ENCODE measurements around the gene SLC30A3. TPM values are rescaled to one million over a fixed set of nuclear protein-coding genes. Genes with fewer than 3 reads are reported as not detected.

The SLC30A3 gene
- total RNA-seq, 1 experiment from 2014 or later: not detected

DNA sequence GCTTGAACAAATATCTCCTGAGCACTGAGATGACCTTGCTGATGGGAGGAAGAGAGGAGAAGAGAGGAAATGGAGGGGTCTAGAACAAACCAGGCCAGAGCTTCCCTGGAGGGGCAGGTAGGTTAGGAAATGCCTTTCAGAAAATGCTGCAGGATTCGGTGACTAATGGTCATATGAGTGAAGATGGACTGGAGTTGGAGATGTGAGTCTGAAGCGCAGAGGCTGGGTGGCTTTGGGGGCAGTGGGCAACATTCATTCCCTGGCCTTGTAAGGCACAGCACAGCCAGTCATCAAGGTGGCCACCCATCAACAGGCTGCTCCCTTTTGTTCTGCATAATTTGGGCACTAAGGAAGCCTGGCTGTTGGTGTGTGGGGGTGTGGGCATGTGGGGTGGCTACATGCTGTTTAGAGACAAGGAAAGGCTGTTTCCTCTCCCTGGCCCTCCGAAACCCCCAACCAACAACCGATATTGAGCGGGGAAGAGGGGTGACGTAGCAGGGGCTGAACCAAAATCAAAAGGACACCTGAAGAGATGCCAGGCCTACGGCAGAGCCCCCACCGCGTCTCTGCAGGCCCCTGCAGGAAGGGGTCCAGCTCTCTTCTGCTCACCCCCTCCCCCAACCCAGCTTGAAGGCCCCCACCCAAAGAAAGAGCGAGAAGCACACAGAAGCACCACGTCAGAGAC lies 1.5 kb downstream of the SLC30A3 start:
- H3K4me3 Mint-ChIP-seq (ENCODE audit: low read depth, unreplicated experiment): peak overlapping the region; percentile 0
- DNase-seq: no peak
- H3K27me3 Mint-ChIP-seq (ENCODE audit: unreplicated experiment): peaks cover 56% of the 10 kb centered on the region
- CTCF ChIA-PET: interaction anchor here (2.0 kb wide), 1 partner anchor 19 kb away, joined by 9 read pairs; no protein-coding TSS in a partner anchor
- H3K4me1 Mint-ChIP-seq (ENCODE audit: low read depth, unreplicated experiment): peaks cover 7% of the 10 kb centered on the region
- TF ChIP-seq, protein P1, sequence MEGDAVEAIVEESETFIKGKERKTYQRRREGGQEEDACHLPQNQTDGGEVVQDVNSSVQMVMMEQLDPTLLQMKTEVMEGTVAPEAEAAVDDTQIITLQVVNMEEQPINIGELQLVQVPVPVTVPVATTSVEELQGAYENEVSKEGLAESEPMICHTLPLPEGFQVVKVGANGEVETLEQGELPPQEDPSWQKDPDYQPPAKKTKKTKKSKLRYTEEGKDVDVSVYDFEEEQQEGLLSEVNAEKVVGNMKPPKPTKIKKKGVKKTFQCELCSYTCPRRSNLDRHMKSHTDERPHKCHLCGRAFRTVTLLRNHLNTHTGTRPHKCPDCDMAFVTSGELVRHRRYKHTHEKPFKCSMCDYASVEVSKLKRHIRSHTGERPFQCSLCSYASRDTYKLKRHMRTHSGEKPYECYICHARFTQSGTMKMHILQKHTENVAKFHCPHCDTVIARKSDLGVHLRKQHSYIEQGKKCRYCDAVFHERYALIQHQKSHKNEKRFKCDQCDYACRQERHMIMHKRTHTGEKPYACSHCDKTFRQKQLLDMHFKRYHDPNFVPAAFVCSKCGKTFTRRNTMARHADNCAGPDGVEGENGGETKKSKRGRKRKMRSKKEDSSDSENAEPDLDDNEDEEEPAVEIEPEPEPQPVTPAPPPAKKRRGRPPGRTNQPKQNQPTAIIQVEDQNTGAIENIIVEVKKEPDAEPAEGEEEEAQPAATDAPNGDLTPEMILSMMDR (IDR thresholded peaks at IDR 0.05; ENCODE audit: unreplicated experiment): no peak
- BruUV-seq (replicated peaks): no TSS peak
- intact Hi-C loops (cut with micrococcal nuclease; ENCODE audit: unreplicated experiment): no loop called here
- peaks cover 12% of the 10 kb centered on the region for H3K36me3 Mint-ChIP-seq (ENCODE audit: insufficient read depth, unreplicated experiment)
- H3K9me3 Mint-ChIP-seq (ENCODE audit: low read depth, unreplicated experiment): no peaks in the 10 kb centered on the region
- H3K27ac Mint-ChIP-seq (ENCODE audit: unreplicated experiment): no peak overlapping the region

DNA sequence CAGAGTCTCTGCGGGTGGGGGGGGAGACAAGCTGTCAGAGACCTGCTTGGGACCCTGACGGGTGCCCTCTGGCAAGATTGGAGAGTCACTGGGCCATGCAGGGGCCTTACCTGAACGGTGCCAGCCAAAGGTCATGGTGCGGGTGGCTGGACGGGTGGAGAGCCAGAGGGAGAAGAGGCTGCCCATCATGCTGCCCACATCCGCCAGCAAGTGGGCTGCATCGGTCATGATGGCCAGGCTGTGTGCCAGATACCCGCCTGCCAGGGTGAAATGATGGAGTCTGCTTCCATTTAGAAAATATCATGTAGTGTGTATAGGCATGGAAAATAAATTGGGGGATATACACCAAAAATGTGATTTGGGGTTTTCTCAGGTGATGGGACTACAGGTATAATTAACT lies 4.8 kb downstream of the SLC30A3 start:
- BruUV-seq (replicated peaks): no TSS peak
- Mint-ChIP-seq H3K4me1 (ENCODE audit: low read depth, unreplicated experiment) (peaks cover 1% of the 10 kb centered on the region), H3K4me3 (ENCODE audit: low read depth, unreplicated experiment) (no peak overlapping the region), H3K9me3 (ENCODE audit: low read depth, unreplicated experiment) (no peaks in the 10 kb centered on the region), H3K36me3 (ENCODE audit: insufficient read depth, unreplicated experiment) (peaks cover 2% of the 10 kb centered on the region), H3K27me3 (ENCODE audit: unreplicated experiment) (peaks cover 82% of the 10 kb centered on the region), H3K27ac (ENCODE audit: unreplicated experiment) (no peak overlapping the region)
- no peak for DNase-seq
- TF ChIP-seq, protein P1 (IDR thresholded peaks at IDR 0.05; ENCODE audit: unreplicated experiment): no peak
- intact Hi-C loops (cut with micrococcal nuclease; ENCODE audit: unreplicated experiment): no loop called here
- CTCF ChIA-PET: no interaction called here

DNA sequence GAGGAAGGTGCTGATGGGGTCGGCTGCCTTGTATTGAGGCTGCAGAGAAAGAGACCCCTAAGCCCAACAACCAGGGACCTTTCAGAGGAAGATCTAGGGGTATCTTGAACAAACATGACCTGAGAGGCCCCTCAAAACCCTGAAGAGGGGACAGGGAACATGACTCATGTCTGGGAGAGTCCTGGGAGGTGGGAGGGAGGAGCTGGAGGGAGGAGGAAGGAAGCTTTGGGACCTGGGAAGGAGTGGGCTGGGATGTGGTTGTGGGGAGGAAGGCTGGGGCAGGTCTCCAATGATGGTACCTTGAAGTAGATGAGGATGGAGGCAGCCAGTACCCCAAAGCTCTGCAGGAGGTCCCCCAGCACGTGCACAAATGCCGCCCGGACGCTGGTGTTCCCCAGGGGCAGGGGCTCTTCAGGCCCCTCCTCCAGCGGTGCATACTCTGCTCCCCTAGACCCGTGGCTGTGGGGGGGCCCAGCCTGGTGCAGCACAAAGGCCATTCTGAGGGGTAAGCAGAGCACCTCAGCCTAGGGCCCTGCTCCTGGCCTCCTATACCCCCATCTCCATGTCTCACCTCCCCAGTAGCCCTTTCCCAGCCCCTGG lies 5.9 kb downstream of the SLC30A3 start:
- Mint-ChIP-seq H3K4me1 (ENCODE audit: low read depth, unreplicated experiment) (no peaks in the 10 kb centered on the region), H3K9me3 (ENCODE audit: low read depth, unreplicated experiment) (no peaks in the 10 kb centered on the region), H3K27ac (ENCODE audit: unreplicated experiment) (no peak overlapping the region), H3K27me3 (ENCODE audit: unreplicated experiment) (peaks cover 77% of the 10 kb centered on the region), H3K36me3 (ENCODE audit: insufficient read depth, unreplicated experiment) (no peaks in the 10 kb centered on the region), H3K4me3 (ENCODE audit: low read depth, unreplicated experiment) (no peak overlapping the region)
- no TSS peak for BruUV-seq (replicated peaks)
- intact Hi-C loops (cut with micrococcal nuclease; ENCODE audit: unreplicated experiment): no loop called here
- DNase-seq: no peak
- CTCF ChIA-PET: no interaction called here
- TF ChIP-seq, protein P1 (IDR thresholded peaks at IDR 0.05; ENCODE audit: unreplicated experiment): no peak

DNA sequence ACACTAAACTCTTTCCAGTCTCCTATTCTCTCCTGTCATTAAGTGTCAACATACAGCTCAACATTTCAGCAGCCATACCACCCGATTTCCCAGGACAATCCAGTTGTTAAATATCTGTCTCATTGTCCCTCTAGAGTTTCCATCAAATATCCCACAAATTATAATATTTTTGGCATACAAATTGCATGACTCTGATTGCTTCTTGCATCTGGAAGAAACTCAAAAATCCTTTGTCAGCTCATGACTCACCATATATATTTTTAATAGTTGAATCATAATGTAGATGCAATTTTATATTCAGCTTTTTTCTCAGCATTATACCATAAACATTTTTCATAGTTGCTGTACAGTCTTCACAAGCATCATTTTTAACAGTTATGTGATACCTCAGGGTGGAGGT lies 7.2 kb downstream of the SLC30A3 start:
- intact Hi-C loops (cut with micrococcal nuclease; ENCODE audit: unreplicated experiment): no loop called here
- no peaks in the 10 kb centered on the region for H3K9me3 Mint-ChIP-seq (ENCODE audit: low read depth, unreplicated experiment)
- CTCF ChIA-PET: no interaction called here
- H3K27ac Mint-ChIP-seq (ENCODE audit: unreplicated experiment): no peak overlapping the region
- peaks cover 76% of the 10 kb centered on the region for H3K27me3 Mint-ChIP-seq (ENCODE audit: unreplicated experiment)
- H3K4me1 Mint-ChIP-seq (ENCODE audit: low read depth, unreplicated experiment): no peaks in the 10 kb centered on the region
- H3K36me3 Mint-ChIP-seq (ENCODE audit: insufficient read depth, unreplicated experiment): no peaks in the 10 kb centered on the region
- DNase-seq: no peak
- H3K4me3 Mint-ChIP-seq (ENCODE audit: low read depth, unreplicated experiment): no peak overlapping the region
- TF ChIP-seq, protein P1 (IDR thresholded peaks at IDR 0.05; ENCODE audit: unreplicated experiment): no peak
- no TSS peak for BruUV-seq (replicated peaks)
